Transverse colon (tissue), 4 donors: ENCODE results near the gene CLDN14.

ENCODE experiments used
- EP300 ChIP-seq: sonication (generic); formaldehyde crosslinking; IDR thresholded peaks from one replicate; pipeline ENCODE4 v1.6.1; 2017; ENCODE audit warnings: antibody characterized with exemption, low read depth
- POLR2A ChIP-seq: fragments of 450-650 bp; IDR thresholded peaks from one replicate; pipeline ENCODE4 v1.6.1; 2016; ENCODE audit warnings: antibody characterized with exemption, mild to moderate bottlenecking, moderate library complexity
- POLR2AphosphoS5 ChIP-seq, 3 donors: sonication (generic); formaldehyde crosslinking; IDR thresholded peaks; one replicate each; pipeline ENCODE4 v1.6.1; 2016; ENCODE audit warnings: antibody characterized with exemption in 3 of 3
- TF ChIP-seq, protein P1 (sequence below), 5 experiments: fragments of 200-600 bp in 3 of 5; fragments of 450-650 bp in 2 of 5; sonication (generic) in 3 of 5; IDR thresholded peaks; 1 replicate in 2 of 5; 2 replicates in 3 of 5; pipeline ENCODE4 v1.5.1; 2016 to 2017; ENCODE audit warnings: antibody characterized with exemption in 5 of 5, inconsistent platforms in 3 of 5, mild to moderate bottlenecking in 2 of 5, moderate library complexity in 1 of 5

GRCh38 chr21:36517366-36518075 lies 37.6 kb upstream of the CLDN14 start:
- TF ChIP-seq, protein P1, sequence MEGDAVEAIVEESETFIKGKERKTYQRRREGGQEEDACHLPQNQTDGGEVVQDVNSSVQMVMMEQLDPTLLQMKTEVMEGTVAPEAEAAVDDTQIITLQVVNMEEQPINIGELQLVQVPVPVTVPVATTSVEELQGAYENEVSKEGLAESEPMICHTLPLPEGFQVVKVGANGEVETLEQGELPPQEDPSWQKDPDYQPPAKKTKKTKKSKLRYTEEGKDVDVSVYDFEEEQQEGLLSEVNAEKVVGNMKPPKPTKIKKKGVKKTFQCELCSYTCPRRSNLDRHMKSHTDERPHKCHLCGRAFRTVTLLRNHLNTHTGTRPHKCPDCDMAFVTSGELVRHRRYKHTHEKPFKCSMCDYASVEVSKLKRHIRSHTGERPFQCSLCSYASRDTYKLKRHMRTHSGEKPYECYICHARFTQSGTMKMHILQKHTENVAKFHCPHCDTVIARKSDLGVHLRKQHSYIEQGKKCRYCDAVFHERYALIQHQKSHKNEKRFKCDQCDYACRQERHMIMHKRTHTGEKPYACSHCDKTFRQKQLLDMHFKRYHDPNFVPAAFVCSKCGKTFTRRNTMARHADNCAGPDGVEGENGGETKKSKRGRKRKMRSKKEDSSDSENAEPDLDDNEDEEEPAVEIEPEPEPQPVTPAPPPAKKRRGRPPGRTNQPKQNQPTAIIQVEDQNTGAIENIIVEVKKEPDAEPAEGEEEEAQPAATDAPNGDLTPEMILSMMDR (IDR thresholded peaks at IDR 0.05) = no peak
- TF ChIP-seq POLR2A (no peak), EP300 (no peak), POLR2AphosphoS5 (IDR thresholded peaks at IDR 0.05) (no peak)
